ENCODE results near the gene MYO16.

- TF ChIP-seq, protein P1, sequence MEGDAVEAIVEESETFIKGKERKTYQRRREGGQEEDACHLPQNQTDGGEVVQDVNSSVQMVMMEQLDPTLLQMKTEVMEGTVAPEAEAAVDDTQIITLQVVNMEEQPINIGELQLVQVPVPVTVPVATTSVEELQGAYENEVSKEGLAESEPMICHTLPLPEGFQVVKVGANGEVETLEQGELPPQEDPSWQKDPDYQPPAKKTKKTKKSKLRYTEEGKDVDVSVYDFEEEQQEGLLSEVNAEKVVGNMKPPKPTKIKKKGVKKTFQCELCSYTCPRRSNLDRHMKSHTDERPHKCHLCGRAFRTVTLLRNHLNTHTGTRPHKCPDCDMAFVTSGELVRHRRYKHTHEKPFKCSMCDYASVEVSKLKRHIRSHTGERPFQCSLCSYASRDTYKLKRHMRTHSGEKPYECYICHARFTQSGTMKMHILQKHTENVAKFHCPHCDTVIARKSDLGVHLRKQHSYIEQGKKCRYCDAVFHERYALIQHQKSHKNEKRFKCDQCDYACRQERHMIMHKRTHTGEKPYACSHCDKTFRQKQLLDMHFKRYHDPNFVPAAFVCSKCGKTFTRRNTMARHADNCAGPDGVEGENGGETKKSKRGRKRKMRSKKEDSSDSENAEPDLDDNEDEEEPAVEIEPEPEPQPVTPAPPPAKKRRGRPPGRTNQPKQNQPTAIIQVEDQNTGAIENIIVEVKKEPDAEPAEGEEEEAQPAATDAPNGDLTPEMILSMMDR (IDR thresholded peaks at IDR 0.05), result no peak
- TF ChIP-seq POLR2A (IDR thresholded peaks at IDR 0.05), result no peak
Measured at GRCh38 chr13:108610507-108610906, 18.9 kb upstream of the MYO16 start.
